ENCODE results near the gene ASPSCR1. TPM values are rescaled to one million over a fixed set of nuclear protein-coding genes. Genes with fewer than 3 reads are reported as not detected.

ASPSCR1 gene
- total and polyA plus RNA-seq, 2 of the 13 experiments (the other 11 are each of a cell fraction or from before 2014, with no cell fraction given) = 274 to 314 TPM

DNA sequence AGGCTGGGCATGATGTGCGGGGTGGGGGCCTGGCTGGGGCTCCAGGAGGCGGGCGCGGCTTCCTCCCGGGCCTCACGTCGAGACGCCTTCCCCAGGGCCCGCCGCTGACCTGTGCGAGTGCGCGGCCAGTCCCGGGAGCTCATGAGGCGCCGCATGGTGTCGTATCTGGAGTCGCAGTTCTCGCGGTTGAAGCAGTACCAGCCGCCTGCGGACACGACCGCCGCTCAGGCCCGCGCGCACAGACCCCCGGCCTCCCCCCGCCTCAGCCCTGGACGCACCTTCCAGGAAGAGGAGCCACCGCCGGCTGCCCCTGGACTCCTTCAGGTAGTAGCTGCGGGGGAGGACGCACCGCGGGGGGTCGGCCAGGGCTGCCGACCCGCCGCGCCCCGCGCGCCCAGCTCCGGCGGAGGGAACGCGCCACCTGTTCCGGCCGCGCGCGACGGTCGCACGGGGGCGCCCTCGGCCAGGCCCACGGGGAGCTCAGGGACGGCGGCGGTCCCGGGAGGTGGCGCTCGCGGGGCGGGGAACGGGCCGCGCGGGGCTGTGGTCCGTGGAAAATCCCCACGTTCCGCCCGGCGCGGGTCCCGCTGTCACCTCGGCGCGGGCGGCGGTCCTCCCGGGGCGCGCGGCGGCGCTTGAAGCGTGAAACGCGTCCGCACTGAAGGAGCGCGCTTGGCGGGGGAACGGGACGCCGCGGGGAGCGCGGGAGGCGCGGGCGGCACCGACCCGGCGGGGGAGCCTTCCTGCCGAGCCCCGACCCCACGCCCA lies 17.9 kb upstream of the ASPSCR1 start (continued):
- TF ChIP-seq BRF2 (CRISPR knock-in tag; IDR thresholded peaks at IDR 0.05) (peak; percentile 60; the same call in 1 of the 2 replicates), TFDP1 (CRISPR knock-in tag; IDR thresholded peaks at IDR 0.05; ENCODE audit: borderline replicate concordance) (peak; percentile 74; the same call in 1 of the 2 replicates), E2F1 (CRISPR knock-in tag; IDR thresholded peaks at IDR 0.05) (no peak), BORCS8-MEF2B (CRISPR knock-in tag; IDR thresholded peaks at IDR 0.05) (no peak), HDAC2 (CRISPR knock-in tag; IDR thresholded peaks at IDR 0.05) (no peak), XBP1 (CRISPR knock-in tag; IDR thresholded peaks at IDR 0.05) (no peak), ZNF207 (IDR thresholded peaks at IDR 0.05; ENCODE audit: borderline replicate concordance) (no peak), ZNF749 (CRISPR knock-in tag; IDR thresholded peaks at IDR 0.05; ENCODE audit: borderline replicate concordance) (no peak; the same call in 1 of the 2 replicates), HMGXB4 (CRISPR knock-in tag; IDR thresholded peaks at IDR 0.05; ENCODE audit: borderline replicate concordance in 1 of 2, low read depth in 1 of 2) (peak; percentile 90 to 95), PHB2 (IDR thresholded peaks at IDR 0.05; ENCODE audit: partially characterized antibody) (no peak), ZNF333 (CRISPR knock-in tag; IDR thresholded peaks at IDR 0.05; ENCODE audit: borderline replicate concordance) (no peak), ONECUT2 (CRISPR knock-in tag; IDR thresholded peaks at IDR 0.05) (no peak), ZBTB49 (CRISPR knock-in tag; IDR thresholded peaks at IDR 0.05; ENCODE audit: borderline replicate concordance) (no peak), NAIF1 (CRISPR knock-in tag; IDR thresholded peaks at IDR 0.05; ENCODE audit: borderline replicate concordance) (no peak)
- TF ChIP-seq, protein P1, sequence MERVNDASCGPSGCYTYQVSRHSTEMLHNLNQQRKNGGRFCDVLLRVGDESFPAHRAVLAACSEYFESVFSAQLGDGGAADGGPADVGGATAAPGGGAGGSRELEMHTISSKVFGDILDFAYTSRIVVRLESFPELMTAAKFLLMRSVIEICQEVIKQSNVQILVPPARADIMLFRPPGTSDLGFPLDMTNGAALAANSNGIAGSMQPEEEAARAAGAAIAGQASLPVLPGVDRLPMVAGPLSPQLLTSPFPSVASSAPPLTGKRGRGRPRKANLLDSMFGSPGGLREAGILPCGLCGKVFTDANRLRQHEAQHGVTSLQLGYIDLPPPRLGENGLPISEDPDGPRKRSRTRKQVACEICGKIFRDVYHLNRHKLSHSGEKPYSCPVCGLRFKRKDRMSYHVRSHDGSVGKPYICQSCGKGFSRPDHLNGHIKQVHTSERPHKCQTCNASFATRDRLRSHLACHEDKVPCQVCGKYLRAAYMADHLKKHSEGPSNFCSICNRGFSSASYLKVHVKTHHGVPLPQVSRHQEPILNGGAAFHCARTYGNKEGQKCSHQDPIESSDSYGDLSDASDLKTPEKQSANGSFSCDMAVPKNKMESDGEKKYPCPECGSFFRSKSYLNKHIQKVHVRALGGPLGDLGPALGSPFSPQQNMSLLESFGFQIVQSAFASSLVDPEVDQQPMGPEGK (CRISPR knock-in tag; IDR thresholded peaks at IDR 0.05) = peak; percentile 33; the same call in 1 of the 2 replicates
- TF ChIP-seq, protein P2, sequence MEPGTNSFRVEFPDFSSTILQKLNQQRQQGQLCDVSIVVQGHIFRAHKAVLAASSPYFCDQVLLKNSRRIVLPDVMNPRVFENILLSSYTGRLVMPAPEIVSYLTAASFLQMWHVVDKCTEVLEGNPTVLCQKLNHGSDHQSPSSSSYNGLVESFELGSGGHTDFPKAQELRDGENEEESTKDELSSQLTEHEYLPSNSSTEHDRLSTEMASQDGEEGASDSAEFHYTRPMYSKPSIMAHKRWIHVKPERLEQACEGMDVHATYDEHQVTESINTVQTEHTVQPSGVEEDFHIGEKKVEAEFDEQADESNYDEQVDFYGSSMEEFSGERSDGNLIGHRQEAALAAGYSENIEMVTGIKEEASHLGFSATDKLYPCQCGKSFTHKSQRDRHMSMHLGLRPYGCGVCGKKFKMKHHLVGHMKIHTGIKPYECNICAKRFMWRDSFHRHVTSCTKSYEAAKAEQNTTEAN (CRISPR knock-in tag; conservative IDR thresholded peaks at IDR 0.05) = 0 out of 2 replicates have a peak, but pooled peaks have one; percentile 34
